Pancreas (tissue), 10 donors: ENCODE data around the gene COX6A1. TPM values are rescaled to one million over a fixed set of nuclear protein-coding genes. Genes with fewer than 3 reads are reported as not detected.

ENCODE experiments used
- ATAC-seq, 4 donors: fragments of 200-7000 bp; cut with Tn5 transposase; one replicate each; pipeline versions ENCODE4 v1.8.0 to v1.9.1; 2020; ENCODE audit warnings: mild to moderate bottlenecking in 4 of 4, moderate library complexity in 4 of 4
- DNase-seq, 6 donors: peaks; one replicate each; pipeline ENCODE4 v3.0.0-alpha.2; 2020
- FAIRE-seq: peaks from 2 replicates; lab custom pipeline; 2012; peaks lifted over from hg19 to GRCh38; lab: Jason Lieb, UNC
- H3K27ac ChIP-seq, 4 donors: fragments of 200-600 bp; sonication (generic); 1 replicate in 3 of 4; 2 replicates in 1 of 4; pipeline versions ENCODE4 v1.5.0 to v1.8.0; 2020
- H3K27me3 ChIP-seq, 4 donors: fragments of 200-600 bp; one replicate each; pipeline ENCODE4 v1.8.0; 2021
- H3K36me3 ChIP-seq, 3 donors: fragments of 200-600 bp; sonication (generic) in 1 of 3; one replicate each; pipeline versions ENCODE4 v1.5.0 to v1.8.0; 2020 to 2021
- H3K4me1 ChIP-seq, 3 donors: fragments of 200-600 bp; one replicate each; pipeline ENCODE4 v1.8.0; 2021
- H3K4me3 ChIP-seq, 4 donors: fragments of 200-600 bp; sonication (generic) in 2 of 4; one replicate each; pipeline versions ENCODE4 v1.5.0 to v1.8.0; 2020 to 2021
- H3K9me3 ChIP-seq, 4 donors: fragments of 200-600 bp; one replicate each; pipeline ENCODE4 v1.8.0; 2021
- WGBS, 2 donors: extraction: QIAGEN DNeasy Blood & Tissue Kit; methylation state at CpG; one replicate each; pipeline ENCODE4 v1.1.7; 2013; 5-methylcytosine and 5-hydroxymethylcytosine counted together
- intact Hi-C, 3 donors: fragments of 100-400 bp; cut with DNase I; formaldehyde crosslinking; loops; one replicate each; pipeline versions ENCODE4 v1.11.1 to v1.14.2; 2022
- polyA plus RNA-seq, 2 donors: library from polyadenylated mRNA; stranded (reverse); fragments of 200-250 nt; gene quantifications; one replicate each; pipeline ENCODE4 v1.2.3, GENCODE V29; 2013
- total RNA-seq, 6 donors: library from RNA; stranded (reverse); fragmentation: NEBNext Ultra II Directional in 4 of 6; extraction: Animal tissue kit (Norgen Biotek cat#: 25700) in 4 of 6; gene quantifications; one replicate each; pipeline versions ENCODE4 v1.2.1 to v1.2.4, GENCODE V29; 2021 to 2023
- TF ChIP-seq, protein P1 (sequence below), 4 donors: fragments of 200-600 bp; sonication (generic) in 3 of 4; IDR thresholded peaks; one replicate each; pipeline versions ENCODE4 v1.5.0 to v1.8.0; 2021; ENCODE audit warnings: antibody characterized with exemption in 4 of 4
- donor health status: healthy with polysubstance abuse.
- donor health status: DM: no; HTN: no; CAD: no; lungs with moderate emphysema.
- donor health status: DM: no; HTN: no; CAD: no.
- donor health status: control.
- donor health status: control.
- donor health status: Bipolar disorder and iron deficiency.
- donor health status: DM: yes; HTN: yes; CAD: no.
- donor health status: DM: no; HTN: no; CAD: no.
- donor health status: DM: no; HTN: no; CAD: no.
- donor health status: DM: yes; HTN: yes; CAD: no.

COX6A1 gene
- total and polyA plus RNA-seq, 8 donors = 118 to 324 (median 144) TPM

DNA sequence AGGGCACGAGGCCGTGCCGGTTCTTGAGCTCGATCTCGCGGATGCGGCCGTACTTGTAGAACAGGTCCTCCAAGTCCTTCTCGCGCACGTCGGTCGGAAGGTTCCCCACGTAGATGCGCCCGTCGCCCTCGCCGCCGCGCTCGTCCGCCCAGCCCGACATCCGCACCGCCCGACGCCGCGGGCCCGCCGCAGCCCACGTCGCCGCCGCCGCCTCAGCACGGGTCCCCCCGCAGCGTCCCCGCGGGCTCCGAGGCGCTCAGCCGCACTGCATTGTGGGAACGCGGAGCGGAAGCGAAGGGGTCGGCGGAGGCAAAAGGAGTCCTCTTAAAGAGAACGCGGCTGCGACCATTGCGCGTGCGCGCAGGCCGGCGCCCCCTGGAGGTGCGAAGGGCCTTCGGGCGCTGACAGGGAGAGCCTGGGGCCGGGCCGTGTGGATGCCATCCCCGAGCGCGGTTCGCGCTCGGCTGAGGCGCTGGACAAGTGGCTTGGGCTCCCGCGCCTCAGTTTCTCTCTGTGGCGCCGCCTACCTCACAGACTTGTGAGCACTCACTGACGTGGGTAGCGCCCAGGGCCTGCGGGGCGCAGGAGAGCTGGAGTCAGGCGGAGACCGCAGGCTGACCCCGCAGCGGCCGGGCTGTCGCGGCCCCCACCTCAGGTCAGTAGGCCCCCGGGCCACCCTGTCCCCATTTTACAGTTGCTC is 31.7 kb downstream of the COX6A1 start, which contains the start of gene SRSF9:
Gene SRSF9 (minus strand): TSS at position 299 of the 700 bp plus-strand sequence. CDS start 139 bp downstream, at position 160.
- ATAC-seq = peak; percentile 88 to 95 (median 91)
- Histone ChIP-seq H3K4me3 (peak within 1 kb of the TSS; percentile 43 to 94 (median 94)), H3K27me3 (no peaks in the 10 kb centered on the region), H3K9me3 (no peaks in the 10 kb centered on the region), H3K36me3 (peaks cover 4 to 7% (median 5%) of the 10 kb centered on the region in 3 donors), H3K4me1 (peaks cover 18 to 22% (median 20%) of the 10 kb centered on the region in 3 donors), H3K27ac (peak within 1 kb of the TSS; percentile 76 to 89 (median 84))
- intact Hi-C loops = no loop called here
- 1% methylated on average over 84 to 88 of the region's 88 CpGs for WGBS, 2 donors
- TF ChIP-seq, protein P1, sequence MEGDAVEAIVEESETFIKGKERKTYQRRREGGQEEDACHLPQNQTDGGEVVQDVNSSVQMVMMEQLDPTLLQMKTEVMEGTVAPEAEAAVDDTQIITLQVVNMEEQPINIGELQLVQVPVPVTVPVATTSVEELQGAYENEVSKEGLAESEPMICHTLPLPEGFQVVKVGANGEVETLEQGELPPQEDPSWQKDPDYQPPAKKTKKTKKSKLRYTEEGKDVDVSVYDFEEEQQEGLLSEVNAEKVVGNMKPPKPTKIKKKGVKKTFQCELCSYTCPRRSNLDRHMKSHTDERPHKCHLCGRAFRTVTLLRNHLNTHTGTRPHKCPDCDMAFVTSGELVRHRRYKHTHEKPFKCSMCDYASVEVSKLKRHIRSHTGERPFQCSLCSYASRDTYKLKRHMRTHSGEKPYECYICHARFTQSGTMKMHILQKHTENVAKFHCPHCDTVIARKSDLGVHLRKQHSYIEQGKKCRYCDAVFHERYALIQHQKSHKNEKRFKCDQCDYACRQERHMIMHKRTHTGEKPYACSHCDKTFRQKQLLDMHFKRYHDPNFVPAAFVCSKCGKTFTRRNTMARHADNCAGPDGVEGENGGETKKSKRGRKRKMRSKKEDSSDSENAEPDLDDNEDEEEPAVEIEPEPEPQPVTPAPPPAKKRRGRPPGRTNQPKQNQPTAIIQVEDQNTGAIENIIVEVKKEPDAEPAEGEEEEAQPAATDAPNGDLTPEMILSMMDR (IDR thresholded peaks at IDR 0.05) = peak; percentile 85 to 95 (median 88)
- FAIRE-seq = no peak
- DNase-seq = peak; percentile 94 to 99 (median 96)

DNA sequence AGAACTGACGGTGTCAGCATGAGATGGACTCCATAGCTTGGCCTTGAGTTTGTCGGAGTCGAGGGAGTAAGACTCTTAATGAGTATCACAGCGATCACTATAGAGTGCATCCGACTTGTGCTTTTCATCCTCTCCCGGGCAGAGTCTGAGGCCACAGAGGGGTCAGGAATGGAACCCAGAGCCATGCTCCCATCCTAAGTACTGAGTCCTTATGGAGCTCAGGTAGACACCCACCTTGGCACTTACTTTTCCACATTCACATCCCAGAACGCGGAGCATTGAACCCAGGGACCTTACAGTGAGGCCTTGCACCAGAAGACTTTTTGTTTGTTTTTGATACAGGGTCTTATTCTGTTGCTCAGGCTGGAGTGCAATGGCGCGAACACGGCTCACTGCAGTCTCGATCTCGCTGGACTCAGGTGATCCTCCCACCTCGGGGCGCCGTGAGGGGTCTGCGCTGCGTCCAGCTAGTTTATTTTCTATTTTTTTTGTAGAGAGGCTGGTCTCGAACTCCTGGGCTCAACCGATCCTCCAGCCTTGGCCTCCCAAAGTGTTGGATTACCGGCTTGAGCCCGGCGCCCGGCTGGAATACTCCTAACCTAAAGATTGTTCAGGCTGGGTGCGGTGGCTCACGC is 32.4 kb downstream of the COX6A1 start:
- peaks cover 0 to 3% (median 0%) of the 10 kb centered on the region in 3 donors for H3K36me3 ChIP-seq
- 60 to 66% methylated on average over 26 of the region's 26 CpGs for WGBS, 2 donors
- no peak for DNase-seq
- H3K4me3 ChIP-seq = peak overlapping the region; percentile 43 to 94 (median 94)
- peak; percentile 10 to 24 (median 18) for ATAC-seq
- TF ChIP-seq, protein P1 (IDR thresholded peaks at IDR 0.05) = no peak
- H3K27ac ChIP-seq = peak overlapping the region in 3 of 4 donors; percentile 80 to 89 (median 89)
- H3K4me1 ChIP-seq = peaks cover 18 to 22% (median 20%) of the 10 kb centered on the region in 3 donors
- H3K27me3 ChIP-seq = no peaks in the 10 kb centered on the region
- intact Hi-C loops = no loop called here
- H3K9me3 ChIP-seq = no peaks in the 10 kb centered on the region
- FAIRE-seq = no peak

DNA sequence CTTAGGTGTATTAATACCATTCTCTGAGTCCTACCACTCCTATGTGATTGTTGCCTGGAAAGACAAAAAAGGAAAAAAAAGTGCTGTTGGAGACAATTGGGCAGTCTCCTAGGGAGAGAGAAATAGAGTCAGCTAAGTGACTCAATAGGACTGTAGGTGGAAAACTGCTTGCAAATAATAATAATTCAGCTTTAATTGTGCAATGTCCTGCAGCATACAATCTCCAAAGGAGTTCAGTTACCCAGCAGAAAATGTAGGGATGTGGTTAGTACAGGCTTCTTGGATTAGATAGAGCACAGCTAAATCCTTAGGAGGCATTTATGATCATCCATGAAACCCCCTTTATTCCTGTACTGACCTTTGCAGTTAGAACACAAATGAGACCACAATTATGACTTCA is 34.6 kb downstream of the COX6A1 start:
- ATAC-seq = no peak
- no peak overlapping the region for H3K27ac ChIP-seq
- H3K27me3 ChIP-seq = no peaks in the 10 kb centered on the region
- intact Hi-C loops = no loop called here
- H3K4me3 ChIP-seq = no peak overlapping the region
- no peaks in the 10 kb centered on the region for H3K36me3 ChIP-seq
- FAIRE-seq = no peak
- peaks cover under 1 to 5% (median 3%) of the 10 kb centered on the region in 3 donors for H3K4me1 ChIP-seq
- TF ChIP-seq, protein P1 (IDR thresholded peaks at IDR 0.05) = no peak
- DNase-seq = no peak
- H3K9me3 ChIP-seq = no peaks in the 10 kb centered on the region

DNA sequence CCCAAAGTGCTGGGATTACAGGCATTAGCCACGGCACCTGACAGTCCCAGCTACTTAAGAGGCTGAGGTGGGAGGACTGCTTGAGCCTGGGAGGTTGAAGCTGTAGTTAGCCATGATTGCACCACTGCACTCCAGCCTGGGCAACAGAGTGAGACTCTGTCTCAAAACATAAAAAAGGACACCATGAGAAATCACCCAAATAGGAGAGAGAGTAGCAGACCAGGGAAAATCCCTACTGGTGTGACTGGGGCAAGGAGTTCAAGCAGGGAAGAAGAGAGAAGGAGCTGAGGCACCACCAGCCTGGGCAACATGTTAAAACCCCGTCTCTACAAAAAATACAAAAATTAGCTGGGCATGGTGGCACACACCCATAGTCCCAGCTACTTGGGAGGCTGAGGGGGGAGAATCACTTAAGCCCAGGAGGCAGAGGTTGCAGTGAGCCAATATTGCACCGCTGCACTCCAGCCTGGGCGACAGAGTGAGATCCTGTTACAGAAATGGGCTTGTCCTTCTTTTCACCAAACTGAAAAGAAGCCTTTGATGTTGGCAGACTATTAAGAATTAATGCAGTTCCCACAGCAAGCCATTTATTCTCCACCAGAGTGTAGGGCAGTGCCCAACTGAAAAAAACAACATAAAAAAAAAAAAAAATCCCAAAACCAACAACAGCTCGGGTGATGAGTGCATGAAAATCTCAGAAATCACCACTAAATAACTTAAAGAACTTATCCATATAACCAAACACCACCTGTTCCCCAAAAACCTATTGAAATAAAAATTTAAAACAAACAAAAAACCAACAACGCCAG is 36.1 kb downstream of the COX6A1 start:
- Histone ChIP-seq H3K4me1 (peaks cover 0 to 4% (median 0%) of the 10 kb centered on the region in 3 donors), H3K4me3 (no peak overlapping the region), H3K36me3 (no peaks in the 10 kb centered on the region), H3K9me3 (no peaks in the 10 kb centered on the region), H3K27ac (peak overlapping the region in 2 of 4 donors; percentile 17 to 50), H3K27me3 (no peaks in the 10 kb centered on the region)
- FAIRE-seq (no peak), DNase-seq (no peak), ATAC-seq (no peak)
- 60 to 61% methylated on average over 6 of the region's 6 CpGs for WGBS, 2 donors
- intact Hi-C loops = no loop called here
- TF ChIP-seq, protein P1 (IDR thresholded peaks at IDR 0.05) = no peak
